HEK293 (cell line): ENCODE measurements around the gene CSK.

Source experiments
- CTCF ChIA-PET: fragments of 350-600 bp; formaldehyde crosslinking; extraction: SDS; loops from one replicate; lab custom pipeline; 2021; ENCODE audit warnings: antibody characterized with exemption; lab: Yijun Ruan, JAX
- POLR2A ChIA-PET: fragments of 300-600 bp; formaldehyde crosslinking; extraction: SDS; loops from one replicate; lab custom pipeline; 2020; ENCODE audit warnings: antibody characterized with exemption, inconsistent platforms; lab: Yijun Ruan, JAX
- H3K27ac ChIP-seq: fragments of 200-500 bp; sonication (Bioruptor generic); 2 replicates; pipeline ENCODE4 v1.5.1; 2014; ENCODE audit warnings: low read depth, low read length, control low read depth, inconsistent platforms; ENCODE audit errors: extremely low read depth
- H3K36me3 ChIP-seq, 2 experiments: fragments of 200-500 bp in 1 of 2; sonication (Bioruptor generic) in 1 of 2; 1 replicate in 1 of 2; 2 replicates in 1 of 2; pipeline ENCODE4 v1.5.1; 2014 to 2017; ENCODE audit warnings: inconsistent platforms in 2 of 2, low read length in 2 of 2; ENCODE audit not compliant: control insufficient read depth in 2 of 2, insufficient read depth in 1 of 2
- H3K4me1 ChIP-seq: fragments of 200-500 bp; sonication (Bioruptor generic); 2 replicates; pipeline ENCODE4 v1.5.1; 2014; ENCODE audit warnings: mild to moderate bottlenecking, low read length, inconsistent platforms; ENCODE audit not compliant: control insufficient read depth, insufficient read depth
- H3K4me3 ChIP-seq: 2 replicates; pipeline ENCODE4 v1.5.1; 2011; ENCODE audit warnings: low read depth, mild to moderate bottlenecking, control low read depth, low read length, moderate library complexity
- H3K9me3 ChIP-seq: fragments of 200-500 bp; sonication (Bioruptor generic); 2 replicates; pipeline ENCODE4 v1.5.1; 2014; ENCODE audit warnings: low read depth, low read length, inconsistent platforms; ENCODE audit not compliant: control insufficient read depth, insufficient read depth
- EGR2 ChIP-seq: fragments of 450-650 bp; formaldehyde crosslinking; IDR thresholded peaks from 2 replicates; pipeline ENCODE4 v1.5.1; 2016; ENCODE audit warnings: low read depth, missing biosample characterization, missing genetic modification characterization
- GFI1B ChIP-seq: fragments of 450-650 bp; formaldehyde crosslinking; IDR thresholded peaks from 2 replicates; pipeline ENCODE4 v1.5.1; 2016; ENCODE audit warnings: missing biosample characterization, missing genetic modification characterization
- GLI2 ChIP-seq: fragments of 450-650 bp; formaldehyde crosslinking; IDR thresholded peaks from 2 replicates; pipeline ENCODE4; 2017; ENCODE audit warnings: missing biosample characterization, missing genetic modification characterization, low read depth, borderline replicate concordance
- GLIS1 ChIP-seq: fragments of 450-650 bp; formaldehyde crosslinking; IDR thresholded peaks from 2 replicates; pipeline ENCODE4 v1.5.1; 2016; ENCODE audit warnings: missing biosample characterization, missing genetic modification characterization
- HOXC10 ChIP-seq: sonication (generic); formaldehyde crosslinking; IDR thresholded peaks from 2 replicates; pipeline ENCODE4 v1.8.1; 2023; ENCODE audit warnings: mild to moderate bottlenecking, missing genetic modification reagents
- KLF1 ChIP-seq: fragments of 450-650 bp; formaldehyde crosslinking; IDR thresholded peaks from 2 replicates; pipeline ENCODE4 v1.5.1; 2016; ENCODE audit warnings: missing biosample characterization, missing genetic modification characterization
- SALL2 ChIP-seq: fragments of 450-650 bp; formaldehyde crosslinking; IDR thresholded peaks from 2 replicates; pipeline ENCODE4 v1.5.0; 2017; ENCODE audit warnings: missing biosample characterization, mild to moderate bottlenecking, missing genetic modification characterization, borderline replicate concordance
- ZFHX2 ChIP-seq: fragments of 450-650 bp; formaldehyde crosslinking; conservative IDR thresholded peaks from 2 replicates; pipeline ENCODE4 v1.5.1; 2016; ENCODE audit warnings: missing biosample characterization, missing genetic modification characterization
- ZNF114 ChIP-seq: fragments of 450-650 bp; formaldehyde crosslinking; IDR thresholded peaks from 2 replicates; pipeline ENCODE4 v1.5.0; 2017; ENCODE audit warnings: missing biosample characterization, missing genetic modification characterization
- ZNF121 ChIP-seq: fragments of 450-650 bp; formaldehyde crosslinking; IDR thresholded peaks from 2 replicates; pipeline ENCODE4 v1.5.1; 2016; ENCODE audit warnings: missing biosample characterization, missing genetic modification characterization
- ZNF133 ChIP-seq: fragments of 450-650 bp; formaldehyde crosslinking; IDR thresholded peaks from 2 replicates; pipeline ENCODE4 v1.5.1; 2016; ENCODE audit warnings: missing biosample characterization, missing genetic modification characterization
- ZNF140 ChIP-seq: fragments of 450-650 bp; formaldehyde crosslinking; IDR thresholded peaks from 2 replicates; pipeline ENCODE4 v1.5.1; 2016; ENCODE audit warnings: missing biosample characterization, missing genetic modification characterization
- ZNF214 ChIP-seq: fragments of 450-650 bp; formaldehyde crosslinking; IDR thresholded peaks from 2 replicates; pipeline ENCODE4 v1.5.1; 2017; ENCODE audit warnings: missing biosample characterization, mild to moderate bottlenecking, missing genetic modification characterization, borderline replicate concordance
- ZNF223 ChIP-seq: fragments of 450-650 bp; formaldehyde crosslinking; IDR thresholded peaks from 2 replicates; pipeline ENCODE4 v1.5.1; 2016; ENCODE audit warnings: missing biosample characterization, missing genetic modification characterization
- ZNF248 ChIP-seq: fragments of 450-650 bp; formaldehyde crosslinking; IDR thresholded peaks from 2 replicates; pipeline ENCODE4 v1.5.1; 2017; ENCODE audit warnings: missing biosample characterization, missing genetic modification characterization
- ZNF394 ChIP-seq: fragments of 450-650 bp; formaldehyde crosslinking; IDR thresholded peaks from 2 replicates; pipeline ENCODE4 v1.5.1; 2016; ENCODE audit warnings: missing biosample characterization, missing genetic modification characterization, mild to moderate bottlenecking, moderate library complexity, borderline replicate concordance
- ZNF433 ChIP-seq: fragments of 450-650 bp; formaldehyde crosslinking; IDR thresholded peaks from 2 replicates; pipeline ENCODE4 v1.5.1; 2016; ENCODE audit warnings: missing biosample characterization, missing genetic modification characterization, low read depth
- ZNF510 ChIP-seq: fragments of 450-650 bp; formaldehyde crosslinking; IDR thresholded peaks from 2 replicates; pipeline ENCODE4 v1.5.1; 2018; ENCODE audit warnings: mild to moderate bottlenecking, missing genetic modification characterization, missing biosample characterization; ENCODE audit not compliant: insufficient replicate concordance
- ZNF555 ChIP-seq: fragments of 450-650 bp; formaldehyde crosslinking; conservative IDR thresholded peaks from 2 replicates; pipeline ENCODE4 v1.5.1; 2017; ENCODE audit warnings: missing biosample characterization, mild to moderate bottlenecking, missing genetic modification characterization, inconsistent platforms
- ZNF596 ChIP-seq: fragments of 450-650 bp; IDR thresholded peaks from 2 replicates; pipeline ENCODE4 v1.5.0; 2018; ENCODE audit warnings: missing biosample characterization, mild to moderate bottlenecking, missing genetic modification characterization, moderate library complexity
- ZNF677 ChIP-seq: fragments of 450-650 bp; IDR thresholded peaks from 2 replicates; pipeline ENCODE4 v1.5.0; 2018; ENCODE audit warnings: missing biosample characterization, mild to moderate bottlenecking, missing genetic modification characterization, moderate library complexity
- ZNF707 ChIP-seq: fragments of 450-650 bp; formaldehyde crosslinking; IDR thresholded peaks from 2 replicates; pipeline ENCODE4 v1.5.1; 2016; ENCODE audit warnings: missing biosample characterization, missing genetic modification characterization
- TF ChIP-seq, protein P1 (sequence below): fragments of 450-650 bp; formaldehyde crosslinking; IDR thresholded peaks from 2 replicates; pipeline ENCODE4 v1.5.1; 2016; ENCODE audit warnings: missing biosample characterization, missing genetic modification characterization, borderline replicate concordance
- TF ChIP-seq, protein P2 (sequence below): fragments of 450-650 bp; formaldehyde crosslinking; IDR thresholded peaks from 2 replicates; pipeline ENCODE4 v1.5.0; 2017; ENCODE audit warnings: missing biosample characterization, missing genetic modification characterization, borderline replicate concordance
- TF ChIP-seq, protein P3 (sequence below): fragments of 450-650 bp; formaldehyde crosslinking; IDR thresholded peaks from 2 replicates; pipeline ENCODE4 v1.5.1; 2017; ENCODE audit warnings: missing biosample characterization, missing genetic modification characterization

CSK gene

DNA sequence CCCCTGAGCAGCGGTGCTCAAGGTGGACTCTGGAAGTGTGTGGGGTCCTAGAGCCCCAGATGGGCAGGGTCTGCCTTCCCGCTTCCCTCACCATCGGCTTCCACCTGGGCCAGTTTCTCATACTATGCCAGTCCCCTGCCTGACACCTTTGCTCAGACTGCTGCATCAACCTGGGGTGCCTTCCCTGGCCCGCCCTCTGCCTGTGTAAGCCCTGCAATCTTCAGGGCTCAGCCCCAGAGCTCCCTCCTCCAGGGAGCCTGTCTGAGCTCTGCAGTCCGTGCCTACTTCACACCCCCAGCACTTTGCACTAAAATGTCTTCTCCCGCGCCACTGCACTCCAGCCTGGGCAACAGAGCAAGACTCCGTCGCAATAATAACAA, 13.1 kb downstream of the CSK start:
- H3K27ac ChIP-seq = 0 out of 2 replicates have a peak overlapping the region, but pooled peaks have one; percentile 13

DNA sequence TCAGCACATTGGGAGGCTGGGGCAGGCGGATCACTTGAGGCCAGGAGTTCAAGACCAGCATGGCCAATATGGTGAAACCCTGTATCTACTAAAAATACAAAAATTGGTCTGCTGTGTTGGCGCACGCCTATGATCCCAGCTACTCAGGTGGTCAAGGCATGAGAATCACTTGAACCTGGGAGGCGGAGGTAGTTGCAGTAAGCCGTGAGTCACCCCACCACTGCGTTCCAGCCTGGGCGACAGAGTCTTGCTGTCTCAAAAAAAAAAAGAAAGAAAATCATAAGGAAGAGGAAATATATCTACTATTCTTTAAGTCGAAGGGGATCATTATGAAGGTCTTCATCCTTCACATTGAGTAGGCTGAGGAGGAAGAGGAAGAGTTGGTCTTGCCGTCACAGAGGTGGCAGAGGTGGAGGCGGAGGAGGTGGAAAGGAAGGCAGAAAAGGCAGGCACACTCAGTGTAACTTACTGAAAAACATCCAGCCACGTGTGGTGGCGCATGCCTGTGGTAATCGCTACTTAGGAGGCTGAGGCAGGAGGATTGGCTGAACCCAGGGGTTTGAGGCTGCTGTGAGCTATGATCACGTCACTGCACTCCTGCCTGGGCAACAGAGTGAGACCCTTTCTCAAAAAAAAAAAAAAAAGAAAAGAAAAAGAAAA, 14.2 kb downstream of the CSK start:
- ChIA-PET CTCF (interaction anchor here (1.6 to 25.7 kb wide), 4 partner anchors 9 to 175 kb away, joined by 6 to 649 read pairs (median 36); partner anchors contain the start of gene CSK), POLR2A (interaction anchor here (0.5 to 1.4 kb wide), 2 partner anchors 13 to 14 kb away, joined by 3 to 4 read pairs; no protein-coding TSS in a partner anchor)
- peaks cover 17 to 40% of the 10 kb centered on the region in 2 experiments; a peak in 2 of 3 replicates for H3K36me3 ChIP-seq

More for the DNA sequence above, 13.1 kb downstream of the CSK start:
- ChIA-PET POLR2A (no interaction called here), CTCF (interaction anchor here (0.6 to 25.7 kb wide), 3 partner anchors 20 to 573 kb away, joined by 3 to 649 read pairs (median 10); partner anchors contain the start of gene CSK)
- no peak for TF ChIP-seq ZNF394 (tag by site-specific recombination)
- peak; percentile 55; the same call in 1 of the 2 replicates for TF ChIP-seq ZNF121 (tag by site-specific recombination)
- no peak for TF ChIP-seq ZNF510 (tag by site-specific recombination)
- no peak for TF ChIP-seq ZNF433 (tag by site-specific recombination)
- no peak for TF ChIP-seq ZNF677
- peak; percentile 1; the same call in 1 of the 2 replicates for TF ChIP-seq GLIS1 (tag by site-specific recombination)
- Histone ChIP-seq H3K9me3 (no peaks in the 10 kb centered on the region), H3K4me3 (no peak overlapping the region), H3K4me1 (peaks cover 27% of the 10 kb centered on the region), H3K36me3 (peaks cover 8 to 31% of the 10 kb centered on the region in 2 experiments; a peak in 2 of 3 replicates)

More for the DNA sequence above, 14.2 kb downstream of the CSK start:
- TF ChIP-seq EGR2 (peak; percentile 61), ZNF248 (tag by site-specific recombination) (no peak), ZFHX2 (peak; percentile 31; the same call in 1 of the 2 replicates), ZNF114 (tag by site-specific recombination) (no peak), GFI1B (no peak), GLIS1 (tag by site-specific recombination) (no peak), KLF1 (no peak), ZNF223 (tag by site-specific recombination) (no peak), ZNF555 (tag by site-specific recombination) (no peak), HOXC10 (no peak), ZNF596 (tag by site-specific recombination) (no peak), ZNF707 (tag by site-specific recombination) (no peak), ZNF140 (tag by site-specific recombination) (no peak), SALL2 (tag by site-specific recombination) (no peak), GLI2 (tag by site-specific recombination) (no peak), ZNF214 (tag by site-specific recombination) (no peak), ZNF133 (no peak), ZNF121 (tag by site-specific recombination) (peak; percentile 73; the same call in 1 of the 2 replicates)
- TF ChIP-seq, protein P1, sequence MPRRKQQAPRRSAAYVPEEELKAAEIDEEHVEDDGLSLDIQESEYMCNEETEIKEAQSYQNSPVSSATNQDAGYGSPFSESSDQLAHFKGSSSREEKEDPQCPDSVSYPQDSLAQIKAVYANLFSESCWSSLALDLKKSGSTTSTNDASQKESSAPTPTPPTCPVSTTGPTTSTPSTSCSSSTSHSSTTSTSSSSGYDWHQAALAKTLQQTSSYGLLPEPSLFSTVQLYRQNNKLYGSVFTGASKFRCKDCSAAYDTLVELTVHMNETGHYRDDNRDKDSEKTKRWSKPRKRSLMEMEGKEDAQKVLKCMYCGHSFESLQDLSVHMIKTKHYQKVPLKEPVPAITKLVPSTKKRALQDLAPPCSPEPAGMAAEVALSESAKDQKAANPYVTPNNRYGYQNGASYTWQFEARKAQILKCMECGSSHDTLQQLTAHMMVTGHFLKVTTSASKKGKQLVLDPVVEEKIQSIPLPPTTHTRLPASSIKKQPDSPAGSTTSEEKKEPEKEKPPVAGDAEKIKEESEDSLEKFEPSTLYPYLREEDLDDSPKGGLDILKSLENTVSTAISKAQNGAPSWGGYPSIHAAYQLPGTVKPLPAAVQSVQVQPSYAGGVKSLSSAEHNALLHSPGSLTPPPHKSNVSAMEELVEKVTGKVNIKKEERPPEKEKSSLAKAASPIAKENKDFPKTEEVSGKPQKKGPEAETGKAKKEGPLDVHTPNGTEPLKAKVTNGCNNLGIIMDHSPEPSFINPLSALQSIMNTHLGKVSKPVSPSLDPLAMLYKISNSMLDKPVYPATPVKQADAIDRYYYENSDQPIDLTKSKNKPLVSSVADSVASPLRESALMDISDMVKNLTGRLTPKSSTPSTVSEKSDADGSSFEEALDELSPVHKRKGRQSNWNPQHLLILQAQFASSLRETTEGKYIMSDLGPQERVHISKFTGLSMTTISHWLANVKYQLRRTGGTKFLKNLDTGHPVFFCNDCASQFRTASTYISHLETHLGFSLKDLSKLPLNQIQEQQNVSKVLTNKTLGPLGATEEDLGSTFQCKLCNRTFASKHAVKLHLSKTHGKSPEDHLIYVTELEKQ (tag by site-specific recombination) = no peak
- TF ChIP-seq, protein P2, sequence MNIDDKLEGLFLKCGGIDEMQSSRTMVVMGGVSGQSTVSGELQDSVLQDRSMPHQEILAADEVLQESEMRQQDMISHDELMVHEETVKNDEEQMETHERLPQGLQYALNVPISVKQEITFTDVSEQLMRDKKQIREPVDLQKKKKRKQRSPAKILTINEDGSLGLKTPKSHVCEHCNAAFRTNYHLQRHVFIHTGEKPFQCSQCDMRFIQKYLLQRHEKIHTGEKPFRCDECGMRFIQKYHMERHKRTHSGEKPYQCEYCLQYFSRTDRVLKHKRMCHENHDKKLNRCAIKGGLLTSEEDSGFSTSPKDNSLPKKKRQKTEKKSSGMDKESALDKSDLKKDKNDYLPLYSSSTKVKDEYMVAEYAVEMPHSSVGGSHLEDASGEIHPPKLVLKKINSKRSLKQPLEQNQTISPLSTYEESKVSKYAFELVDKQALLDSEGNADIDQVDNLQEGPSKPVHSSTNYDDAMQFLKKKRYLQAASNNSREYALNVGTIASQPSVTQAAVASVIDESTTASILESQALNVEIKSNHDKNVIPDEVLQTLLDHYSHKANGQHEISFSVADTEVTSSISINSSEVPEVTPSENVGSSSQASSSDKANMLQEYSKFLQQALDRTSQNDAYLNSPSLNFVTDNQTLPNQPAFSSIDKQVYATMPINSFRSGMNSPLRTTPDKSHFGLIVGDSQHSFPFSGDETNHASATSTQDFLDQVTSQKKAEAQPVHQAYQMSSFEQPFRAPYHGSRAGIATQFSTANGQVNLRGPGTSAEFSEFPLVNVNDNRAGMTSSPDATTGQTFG (tag by site-specific recombination) = no peak
- TF ChIP-seq, protein P3, sequence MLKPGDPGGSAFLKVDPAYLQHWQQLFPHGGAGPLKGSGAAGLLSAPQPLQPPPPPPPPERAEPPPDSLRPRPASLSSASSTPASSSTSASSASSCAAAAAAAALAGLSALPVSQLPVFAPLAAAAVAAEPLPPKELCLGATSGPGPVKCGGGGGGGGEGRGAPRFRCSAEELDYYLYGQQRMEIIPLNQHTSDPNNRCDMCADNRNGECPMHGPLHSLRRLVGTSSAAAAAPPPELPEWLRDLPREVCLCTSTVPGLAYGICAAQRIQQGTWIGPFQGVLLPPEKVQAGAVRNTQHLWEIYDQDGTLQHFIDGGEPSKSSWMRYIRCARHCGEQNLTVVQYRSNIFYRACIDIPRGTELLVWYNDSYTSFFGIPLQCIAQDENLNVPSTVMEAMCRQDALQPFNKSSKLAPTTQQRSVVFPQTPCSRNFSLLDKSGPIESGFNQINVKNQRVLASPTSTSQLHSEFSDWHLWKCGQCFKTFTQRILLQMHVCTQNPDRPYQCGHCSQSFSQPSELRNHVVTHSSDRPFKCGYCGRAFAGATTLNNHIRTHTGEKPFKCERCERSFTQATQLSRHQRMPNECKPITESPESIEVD = no peak
- no peak overlapping the region for H3K27ac ChIP-seq
- H3K4me3 ChIP-seq = no peak overlapping the region
- H3K4me1 ChIP-seq = peaks cover 15% of the 10 kb centered on the region
- H3K9me3 ChIP-seq = no peaks in the 10 kb centered on the region
